BJ (cell line): ENCODE measurements around the gene OR10A4. TPM values are rescaled to one million over a fixed set of nuclear protein-coding genes. Genes with fewer than 3 reads are reported as not detected.
"Not testable (repeated sequence)": the region's sequence is repeated elsewhere in the genome, so short reads cannot be mapped to it uniquely, and the experiment has no call there.

ENCODE experiments used
- CTCF ChIA-PET: fragments of 350-600 bp; formaldehyde crosslinking; extraction: SDS; loops from one replicate; lab custom pipeline; 2021; ENCODE audit warnings: antibody characterized with exemption, inconsistent platforms; lab: Yijun Ruan, JAX
- POLR2A ChIA-PET: fragments of 300-600 bp; sonication (Branson Sonifier 250); formaldehyde crosslinking; extraction: SDS; loops from one replicate; lab custom pipeline; 2021; ENCODE audit warnings: antibody characterized with exemption; lab: Charles Lee
- DNase-seq: peaks from one replicate; pipeline ENCODE4 v3.0.0-alpha.2; 2011; ENCODE audit warnings: low read depth
- H3K27me3 ChIP-seq: 2 replicates; pipeline ENCODE4 v1.6.0; 2011; ENCODE audit warnings: low read length; ENCODE audit not compliant: control insufficient read depth, insufficient read depth
- H3K36me3 ChIP-seq: 2 replicates; pipeline ENCODE4 v1.5.1; 2011; ENCODE audit warnings: low read length; ENCODE audit not compliant: control insufficient read depth, insufficient read depth
- H3K4me3 ChIP-seq: 2 replicates; pipeline ENCODE4 v1.5.1; 2011; ENCODE audit warnings: low read depth, mild to moderate bottlenecking, control low read depth, low read length
- CTCF ChIP-seq: IDR thresholded peaks from 2 replicates; pipeline ENCODE4 v1.5.1; 2011; ENCODE audit warnings: low read depth, mild to moderate bottlenecking, control low read depth, inconsistent platforms, low read length, moderate library complexity; ENCODE audit not compliant: insufficient read depth
- polyA plus RNA-seq: library from polyadenylated mRNA; depleted of rRNA; stranded (reverse); fragments of >200 nt; gene quantifications from 2 replicates; pipeline ENCODE4 v1.2.3, GENCODE V29; 2011

Gene OR10A4
- polyA plus RNA-seq, 1 experiment: not detected

DNA sequence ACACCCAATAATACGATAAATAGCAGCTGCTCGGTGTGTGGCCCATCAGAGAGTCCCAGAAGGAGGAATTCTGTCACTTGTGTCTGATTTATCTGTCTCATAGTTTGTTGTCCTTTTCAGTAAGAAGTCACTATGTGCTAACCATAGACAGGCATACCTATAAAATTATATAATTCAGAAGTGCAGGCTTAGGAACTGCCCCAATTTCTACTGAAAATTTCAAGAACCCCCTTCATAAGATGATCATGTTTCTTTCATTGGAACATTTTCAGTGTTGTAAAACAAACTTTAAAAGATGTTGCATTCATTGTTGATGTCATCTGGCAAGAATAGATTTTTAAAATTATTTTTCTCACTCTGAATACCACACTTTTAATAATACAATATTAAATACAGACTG, 16.0 kb downstream of the OR10A4 start, which contains the start of gene OR2D2:
Gene OR2D2 (minus strand): TSS at position 101 of the 400 bp plus-strand sequence. CDS start 0 bp downstream, at position 101.
- DNase-seq: no peak
- Histone ChIP-seq H3K4me3 (no peak within 1 kb of the TSS), H3K36me3 (no peaks in the 10 kb centered on the region), H3K27me3 (no peaks in the 10 kb centered on the region)
- ChIA-PET POLR2A (no interaction called here), CTCF (no interaction called here)
- no peak for TF ChIP-seq CTCF

DNA sequence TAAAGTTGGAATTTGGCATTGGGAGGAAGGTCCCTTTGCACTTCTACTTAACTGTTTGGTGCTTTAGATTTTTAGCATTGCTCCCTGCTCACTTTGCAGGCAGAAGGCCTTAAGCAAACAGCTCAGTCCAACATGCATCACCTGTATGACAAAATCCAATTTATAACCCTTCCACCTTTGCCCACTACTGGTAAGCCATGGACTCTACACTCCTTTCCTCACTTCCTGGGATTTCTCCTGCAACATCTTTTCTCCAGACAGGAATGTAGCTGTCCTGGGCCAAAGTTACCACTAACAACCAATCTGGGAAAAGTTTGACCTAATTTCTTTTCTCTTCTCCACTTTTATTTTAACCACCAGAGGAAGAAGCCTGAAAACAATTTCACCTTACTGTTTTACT, 17.7 kb downstream of the OR10A4 start:
- POLR2A ChIA-PET: no interaction called here
- Histone ChIP-seq H3K4me3 (no peak overlapping the region), H3K27me3 (no peaks in the 10 kb centered on the region), H3K36me3 (no peaks in the 10 kb centered on the region)
- TF ChIP-seq CTCF: no peak
- CTCF ChIA-PET: interaction anchor here (0.6 kb wide), 1 partner anchor 19 kb away, joined by 3 read pairs; no protein-coding TSS in a partner anchor
- DNase-seq: no peak

DNA sequence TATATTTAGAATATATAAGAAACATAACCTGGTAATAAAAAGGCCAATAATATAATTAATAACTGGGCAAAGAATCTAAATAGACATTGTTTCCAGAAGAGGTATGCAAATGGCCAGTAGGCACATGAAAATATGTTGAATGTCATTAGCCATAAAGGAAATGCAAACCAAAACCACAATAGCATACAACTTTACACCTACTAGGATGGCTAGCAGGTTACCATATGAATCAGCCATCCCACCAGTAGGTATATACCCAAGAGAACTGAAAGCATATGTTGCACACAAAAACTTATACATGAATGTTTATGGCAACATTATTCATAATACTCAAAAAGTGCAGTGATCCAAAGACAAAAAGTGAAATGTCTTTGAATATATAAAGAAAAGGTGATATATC, 18.6 kb downstream of the OR10A4 start:
- ChIA-PET POLR2A (no interaction called here), CTCF (no interaction called here)
- no peak for TF ChIP-seq CTCF
- no peaks in the 10 kb centered on the region for H3K36me3 ChIP-seq
- H3K4me3 ChIP-seq: no peak overlapping the region
- no peaks in the 10 kb centered on the region for H3K27me3 ChIP-seq
- no peak for DNase-seq

DNA sequence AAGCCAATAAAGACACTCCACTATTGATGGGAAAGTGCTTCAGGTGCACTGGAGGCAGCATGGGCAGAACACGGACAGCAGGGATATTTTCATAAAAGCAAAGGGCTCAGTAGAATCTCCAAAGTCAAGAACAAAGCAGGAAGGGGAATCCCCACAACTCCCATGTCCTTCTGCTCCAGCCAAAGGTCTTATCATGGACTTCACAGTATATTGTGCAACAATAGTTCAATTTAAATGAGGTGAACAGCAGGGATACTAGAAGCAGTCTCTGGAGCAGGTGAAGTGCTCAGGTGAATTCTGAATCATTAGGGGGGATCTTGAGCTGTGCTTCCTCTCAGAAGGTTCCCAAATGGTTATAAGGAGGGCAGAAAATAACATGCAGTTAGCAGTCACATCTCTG, 22.5 kb downstream of the OR10A4 start:
- TF ChIP-seq CTCF: no peak
- Histone ChIP-seq H3K27me3 (no peaks in the 10 kb centered on the region), H3K4me3 (no peak overlapping the region), H3K36me3 (no peaks in the 10 kb centered on the region)
- no peak for DNase-seq
- ChIA-PET POLR2A (no interaction called here), CTCF (no interaction called here)

- no peak for TF ChIP-seq CTCF
- DNase-seq: no peak
- CTCF ChIA-PET: no interaction called here
- H3K36me3 ChIP-seq: no peaks in the 10 kb centered on the region
- POLR2A ChIA-PET: no interaction called here
- no peaks in the 10 kb centered on the region for H3K27me3 ChIP-seq
- no peak overlapping the region for H3K4me3 ChIP-seq
Observed at GRCh38 chr11:6900327-6900999, 24.0 kb downstream of the OR10A4 start.

GRCh38 chr11:6904804-6905203, 28.4 kb downstream of the OR10A4 start:
- DNase-seq, H3K36me3 ChIP-seq, H3K27me3 ChIP-seq, POLR2A ChIA-PET, H3K4me3 ChIP-seq: not testable (repeated sequence)
- CTCF ChIA-PET: interaction anchor here (0.8 kb wide), 1 partner anchor 47 kb away, joined by 3 read pairs; no protein-coding TSS in a partner anchor
